GM18526 (cell line): ENCODE results near the gene SIM1.

Source experiments
- POLR2A ChIP-seq: IDR thresholded peaks from 3 replicates; pipeline ENCODE4 v1.6.1; 2011; ENCODE audit not compliant: insufficient read length; ENCODE audit errors: extremely low read depth

Gene SIM1

DNA sequence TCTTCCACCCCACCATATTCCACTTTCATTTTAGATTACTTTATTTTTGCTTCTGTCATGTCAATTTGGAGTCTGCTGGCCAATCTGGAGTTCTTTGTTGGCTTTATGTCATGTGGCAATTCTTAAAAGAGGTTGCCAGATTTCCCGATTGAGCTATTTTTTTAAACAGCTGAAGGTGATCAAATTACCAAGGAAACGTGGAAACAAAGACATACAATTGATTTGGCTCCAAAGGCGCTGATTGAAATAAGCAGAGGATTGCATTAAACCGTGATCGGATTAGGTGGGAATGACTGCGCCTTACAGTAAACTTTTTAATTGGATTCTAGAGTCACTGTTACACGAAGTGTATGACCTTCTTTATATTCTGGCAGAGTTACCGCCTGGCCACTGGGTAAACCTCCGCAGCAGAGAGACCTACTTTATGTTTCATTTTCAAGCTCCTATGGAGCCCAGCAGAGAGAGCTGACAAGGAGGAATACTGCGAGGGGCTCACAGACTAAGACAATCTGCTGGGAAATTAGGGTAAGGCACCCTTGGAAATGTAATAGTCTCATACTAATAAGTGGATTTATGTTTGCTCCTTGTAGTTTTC, 37.9 kb downstream of the SIM1 start:
- TF ChIP-seq POLR2A, result no peak

- no peak for TF ChIP-seq POLR2A
Observed at GRCh38 chr6:100426241-100426640, 38.5 kb downstream of the SIM1 start.

GRCh38 chr6:100420711-100421110, 44.0 kb downstream of the SIM1 start:
- no peak for TF ChIP-seq POLR2A

- no peak for TF ChIP-seq POLR2A
Observed at GRCh38 chr6:100417036-100417435, 47.7 kb downstream of the SIM1 start.

DNA sequence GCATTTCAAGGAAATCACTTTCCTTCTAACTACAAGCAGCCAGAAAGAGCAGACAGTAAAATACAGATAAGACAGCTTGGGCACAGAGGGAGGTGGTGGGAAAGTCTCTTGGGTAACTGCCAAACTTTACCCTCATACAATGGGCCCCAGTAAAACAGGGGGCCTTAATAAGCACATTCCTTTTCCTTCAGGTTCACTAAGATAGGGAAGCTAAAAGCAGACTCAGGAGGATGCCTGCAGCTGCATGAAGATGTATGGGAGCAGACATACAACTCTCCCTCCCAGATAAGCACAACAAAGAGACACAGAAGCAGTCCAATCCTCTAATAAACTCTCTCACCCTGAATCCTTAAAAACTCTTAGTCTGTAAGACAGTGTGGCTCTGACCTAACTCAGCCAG, 49.0 kb downstream of the SIM1 start:
- TF ChIP-seq POLR2A, result no peak

- TF ChIP-seq POLR2A, result no peak
Observed at GRCh38 chr6:100412872-100413271, 51.8 kb downstream of the SIM1 start.

DNA sequence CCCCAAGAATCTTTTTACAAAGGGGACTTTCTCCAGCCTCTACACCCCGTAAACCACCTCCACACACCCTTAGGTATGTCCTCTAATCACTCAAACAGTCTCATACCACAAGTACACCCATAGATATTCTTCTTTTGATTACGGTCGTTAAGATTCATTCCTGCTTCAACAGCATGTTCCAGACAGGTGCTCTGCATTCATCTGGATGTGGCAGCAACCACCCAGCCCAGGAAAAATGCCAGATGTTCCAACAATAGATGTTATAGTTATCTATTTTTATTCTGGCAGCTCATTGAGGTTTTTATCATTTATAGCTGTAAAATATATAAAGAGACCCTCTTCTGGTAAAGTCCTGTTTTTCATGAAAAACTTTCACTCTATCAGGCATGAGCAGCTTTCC, 60.7 kb downstream of the SIM1 start:
- no peak for TF ChIP-seq POLR2A

DNA sequence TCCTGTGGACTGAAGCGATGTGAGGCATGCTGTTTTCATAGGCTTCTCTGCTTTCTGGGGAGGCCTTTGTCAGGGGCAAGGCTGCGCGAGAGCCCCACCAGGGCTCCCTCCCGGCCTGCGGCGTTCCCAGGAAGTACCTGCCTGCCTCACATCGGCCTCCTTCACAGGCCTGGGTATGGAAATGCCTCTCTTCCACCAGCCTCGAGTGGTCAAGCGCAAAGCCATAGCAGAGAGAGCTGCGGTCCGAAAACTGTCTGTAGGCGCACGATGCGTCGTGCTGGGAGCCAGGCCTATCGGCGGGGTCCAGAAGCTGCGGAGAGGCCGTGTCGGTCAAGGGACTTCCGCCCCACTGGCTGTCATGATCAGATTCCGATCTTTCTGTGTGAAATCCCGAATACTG, 71.2 kb downstream of the SIM1 start:
- TF ChIP-seq POLR2A, result no peak

- no peak for TF ChIP-seq POLR2A
Observed at GRCh38 chr6:100392423-100392822, 72.3 kb downstream of the SIM1 start.

GRCh38 chr6:100388868-100389519, 75.7 kb downstream of the SIM1 start:
- no peak for TF ChIP-seq POLR2A

DNA sequence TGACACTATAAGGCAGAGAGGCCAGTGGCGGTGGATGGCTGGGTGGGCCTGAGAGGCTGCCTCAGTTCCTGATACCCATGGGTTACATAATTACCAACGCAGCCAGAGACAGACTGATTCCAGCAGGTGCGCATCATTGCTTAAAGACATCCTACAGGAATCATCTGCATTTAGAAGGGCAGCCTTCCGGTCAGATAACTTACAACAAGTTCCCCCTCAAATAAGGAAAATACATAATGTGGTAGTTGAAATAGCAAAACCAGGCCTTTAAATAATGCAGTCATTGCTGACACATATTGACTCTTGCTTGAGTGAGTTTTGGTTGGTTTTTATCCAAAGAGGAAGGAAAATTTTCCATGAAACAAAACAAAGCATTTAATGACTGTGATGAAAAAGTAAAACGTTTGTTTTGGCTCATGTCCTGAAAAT, 81.9 kb downstream of the SIM1 start:
- TF ChIP-seq POLR2A, result no peak

DNA sequence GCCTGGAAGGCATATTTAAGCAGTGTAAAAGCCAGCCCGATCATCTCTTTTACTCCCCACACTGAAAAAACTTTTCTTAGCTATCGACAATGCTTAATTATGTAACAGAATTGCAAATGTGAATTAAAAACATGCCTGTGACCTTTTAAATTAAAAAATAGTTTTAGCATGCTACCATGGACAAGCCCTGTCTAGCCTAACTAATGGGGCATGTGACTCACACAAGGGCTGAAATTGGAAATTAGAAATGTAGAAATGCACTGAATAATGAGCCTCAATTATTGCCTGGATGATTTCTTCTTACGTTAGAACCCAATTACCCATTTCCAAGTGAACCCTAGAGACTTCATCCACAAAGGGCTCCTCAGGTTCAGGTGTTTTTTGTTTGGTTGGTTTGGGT, 82.7 kb downstream of the SIM1 start:
- TF ChIP-seq POLR2A, result no peak

- no peak for TF ChIP-seq POLR2A
Observed at GRCh38 chr6:100381111-100381510, 83.6 kb downstream of the SIM1 start.

DNA sequence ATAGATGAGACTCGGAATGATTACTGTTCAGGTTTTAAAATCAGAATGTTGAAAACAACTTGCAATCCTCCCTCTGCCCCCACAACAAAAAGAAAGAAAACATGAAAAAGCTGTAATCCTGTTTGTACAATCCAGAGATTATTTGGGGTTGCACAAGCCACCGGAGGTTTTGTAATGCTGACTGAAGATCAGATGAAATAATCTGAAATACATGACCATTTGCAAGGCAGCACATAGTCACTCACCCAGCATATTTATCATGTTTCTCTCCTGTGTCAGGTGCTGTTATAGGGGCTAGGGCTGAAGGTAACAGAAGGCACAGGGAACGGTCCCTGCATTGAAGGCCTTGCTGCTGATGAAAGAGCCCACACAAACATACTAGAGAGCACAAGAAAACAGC, 85.3 kb downstream of the SIM1 start:
- no peak for TF ChIP-seq POLR2A

DNA sequence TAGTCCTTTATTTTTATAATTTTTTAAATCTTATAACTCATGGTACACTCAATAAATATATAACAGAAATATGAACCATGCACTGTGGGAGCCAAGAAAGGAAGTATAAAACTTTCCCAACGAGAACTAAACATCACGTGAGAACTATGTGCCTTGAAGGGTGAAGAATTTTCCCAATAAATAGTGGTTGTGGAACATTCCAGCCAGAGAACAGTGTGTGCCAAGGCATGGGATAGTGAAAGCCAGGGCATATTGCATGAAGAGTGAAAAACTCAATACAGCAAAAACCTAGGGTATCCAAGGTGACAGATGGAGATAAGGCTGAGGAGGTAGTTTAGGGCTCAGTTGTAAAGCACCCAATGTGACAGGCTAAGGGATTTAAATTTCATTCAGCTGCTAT, 86.1 kb downstream of the SIM1 start:
- TF ChIP-seq POLR2A, result no peak

- no peak for TF ChIP-seq POLR2A
Observed at GRCh38 chr6:100376103-100376502, 88.6 kb downstream of the SIM1 start.
